GM23338 (cell line): Measurements from ENCODE around the gene SCAND1. TPM values are rescaled to one million over a fixed set of nuclear protein-coding genes. Genes with fewer than 3 reads are reported as not detected.

Experiments
- ATAC-seq: fragments of 200-7000 bp; cut with Tn5 transposase; 3 replicates; pipeline ENCODE4 v1.9.1; 2020
- DNase-seq: peaks from one replicate; pipeline ENCODE4 v3.0.0-alpha.2; 2015; ENCODE audit warnings: low spot score
- H2AFZ ChIP-seq: fragments of 200-600 bp; sonication (generic); 2 replicates; pipeline ENCODE4 v1.8.0; 2016; ENCODE audit warnings: antibody characterized with exemption, mild to moderate bottlenecking, moderate library complexity
- H3F3A ChIP-seq: fragments of 200-600 bp; sonication (generic); replicated peaks from 2 replicates; pipeline ENCODE4 v1.8.0; 2017; ENCODE audit warnings: antibody characterized with exemption, mixed run types, low read depth
- H3K27ac ChIP-seq: fragments of 200-600 bp; sonication (generic); 2 replicates; pipeline ENCODE4 v1.6.1; 2016; ENCODE audit warnings: low read depth
- H3K27me3 ChIP-seq: fragments of 200-600 bp; sonication (generic); 2 replicates; pipeline ENCODE4 v1.8.0; 2016; ENCODE audit warnings: mild to moderate bottlenecking, mixed run types, moderate library complexity; ENCODE audit not compliant: insufficient read depth
- H3K36me3 ChIP-seq: fragments of 200-600 bp; sonication (generic); 2 replicates; pipeline ENCODE4 v1.8.0; 2016; ENCODE audit warnings: mild to moderate bottlenecking; ENCODE audit not compliant: insufficient read depth
- H3K4me1 ChIP-seq: fragments of 200-600 bp; sonication (generic); 2 replicates; pipeline ENCODE4 v1.8.0; 2016; ENCODE audit warnings: mild to moderate bottlenecking, moderate library complexity; ENCODE audit not compliant: insufficient read depth
- H3K4me2 ChIP-seq: fragments of 200-600 bp; sonication (generic); 2 replicates; pipeline ENCODE4 v1.7.1; 2017; ENCODE audit warnings: mixed run types
- H3K4me3 ChIP-seq: fragments of 200-600 bp; sonication (generic); 2 replicates; pipeline ENCODE4 v1.6.1; 2016; ENCODE audit warnings: mixed run types
- H3K79me2 ChIP-seq: fragments of 200-600 bp; sonication (generic); replicated peaks from 2 replicates; pipeline ENCODE4 v1.8.0; 2017; ENCODE audit warnings: mild to moderate bottlenecking; ENCODE audit not compliant: insufficient read depth
- H3K9me2 ChIP-seq: fragments of 200-600 bp; sonication (generic); 2 replicates; pipeline ENCODE4 v1.8.0; 2017; ENCODE audit not compliant: insufficient read depth
- H4K20me1 ChIP-seq: fragments of 200-600 bp; sonication (generic); replicated peaks from 2 replicates; pipeline ENCODE4 v1.8.0; 2017; ENCODE audit warnings: mild to moderate bottlenecking; ENCODE audit not compliant: insufficient read depth
- H3K27ac Mint-ChIP-seq: 2 replicates; pipeline ENCODE4 v1.8.0; 2020; ENCODE audit warnings: inconsistent platforms, mild to moderate bottlenecking, moderate library complexity, mixed read lengths
- H3K27me3 Mint-ChIP-seq: 3 replicates; pipeline ENCODE4 v1.8.0; 2022; ENCODE audit warnings: low read depth, mild to moderate bottlenecking, moderate library complexity, mixed read lengths, inconsistent platforms; ENCODE audit not compliant: insufficient read depth, poor library complexity
- H3K36me3 Mint-ChIP-seq: 3 replicates; pipeline ENCODE4 v1.8.0; 2021; ENCODE audit warnings: low read depth, mild to moderate bottlenecking, inconsistent platforms, moderate library complexity, mixed read lengths
- H3K4me1 Mint-ChIP-seq: 3 replicates; pipeline ENCODE4 v1.8.0; 2020; ENCODE audit warnings: mild to moderate bottlenecking, inconsistent platforms, mixed read lengths
- H3K4me3 Mint-ChIP-seq: 3 replicates; pipeline ENCODE4 v1.8.0; 2021; ENCODE audit warnings: moderate library complexity, mild to moderate bottlenecking, inconsistent platforms, mixed read lengths
- H3K9me3 Mint-ChIP-seq: 3 replicates; pipeline ENCODE4 v1.8.0; 2020; ENCODE audit warnings: moderate library complexity, mild to moderate bottlenecking, inconsistent platforms, mixed read lengths
- CREB1 ChIP-seq: fragments of 250-450 bp; sonication (Bioruptor Pico); IDR thresholded peaks from 2 replicates; pipeline ENCODE4 v1.5.0; 2020; ENCODE audit warnings: low read depth, mild to moderate bottlenecking, moderate library complexity
- CTCF ChIP-seq, 2 experiments: fragments of 200-600 bp in 1 of 2; sonication (generic) in 1 of 2; conservative IDR thresholded peaks; 2 replicates each; pipeline versions ENCODE4 v1.5.1 to v1.6.1; 2016 to 2017; ENCODE audit warnings: antibody characterized with exemption in 2 of 2, low read depth in 2 of 2, mild to moderate bottlenecking in 2 of 2, moderate library complexity in 1 of 2
- ETS1 ChIP-seq: IDR thresholded peaks from 2 replicates; pipeline ENCODE4 v1.6.1; 2016; ENCODE audit warnings: antibody characterized with exemption
- EZH2phosphoT487 ChIP-seq: fragments of 200-600 bp; sonication (generic); IDR thresholded peaks from one replicate; pipeline ENCODE4 v1.8.1; 2018; ENCODE audit warnings: antibody characterized with exemption; ENCODE audit not compliant: unreplicated experiment
- JUNB ChIP-seq: IDR thresholded peaks from one replicate; pipeline ENCODE4 v1.6.1; 2016; ENCODE audit warnings: antibody characterized with exemption; ENCODE audit not compliant: unreplicated experiment
- NANOG ChIP-seq: IDR thresholded peaks from 2 replicates; pipeline ENCODE4 v1.6.1; 2016; ENCODE audit warnings: antibody characterized with exemption, borderline replicate concordance
- REST ChIP-seq: IDR thresholded peaks from one replicate; pipeline ENCODE4 v1.6.1; 2018; ENCODE audit warnings: antibody characterized with exemption; ENCODE audit not compliant: unreplicated experiment
- STAT1 ChIP-seq: IDR thresholded peaks from one replicate; pipeline ENCODE4 v1.6.1; 2016; ENCODE audit warnings: antibody characterized with exemption; ENCODE audit not compliant: unreplicated experiment
- ZNF114 ChIP-seq: fragments of 250-450 bp; sonication (Bioruptor Pico); IDR thresholded peaks from 2 replicates; pipeline ENCODE4 v1.5.0; 2020; ENCODE audit warnings: mild to moderate bottlenecking, moderate library complexity
- ZNF331 ChIP-seq: fragments of 250-450 bp; sonication (Bioruptor Pico); IDR thresholded peaks from 2 replicates; pipeline ENCODE4 v1.5.0; 2020; ENCODE audit warnings: low read depth, mild to moderate bottlenecking, moderate library complexity
- polyA plus RNA-seq: library from polyadenylated mRNA; unstranded; fragments of >200 nt; fragmentation: Nextera tagmentation; extraction: Ambion mirVana; gene quantifications from 2 replicates; pipeline ENCODE4 v1.2.1, GENCODE V29; 2016
- total RNA-seq: library from RNA; depleted of rRNA; stranded (reverse); fragments of >200 nt; shearing (Covaris generic); gene quantifications from 2 replicates; pipeline ENCODE4 v1.2.3, GENCODE V29; 2014

Gene SCAND1
- total and polyA plus RNA-seq, 2 experiments from 2014 or later = 118 to 245 TPM

GRCh38 chr20:35971981-35972380 is 17.7 kb upstream of the SCAND1 start:
- no peak overlapping the region for H2AFZ ChIP-seq
- TF ChIP-seq CREB1 (CRISPR knock-in tag) (no peak), REST (no peak), JUNB (no peak), ETS1 (no peak), STAT1 (no peak), ZNF331 (CRISPR knock-in tag) (no peak), NANOG (no peak), EZH2phosphoT487 (no peak), ZNF114 (CRISPR knock-in tag) (no peak), CTCF (conservative IDR thresholded peaks at IDR 0.05; ENCODE audit: low read depth in 2 of 2) (no peak)
- no peaks in the 10 kb centered on the region for H3K79me2 ChIP-seq
- no peak overlapping the region for H3K4me2 ChIP-seq
- Mint-ChIP-seq H3K27ac (no peak overlapping the region), H3K4me3 (no peak overlapping the region), H3K27me3 (peaks cover 10% of the 10 kb centered on the region), H3K36me3 (no peaks in the 10 kb centered on the region), H3K4me1 (peaks cover 10% of the 10 kb centered on the region), H3K9me3 (no peaks in the 10 kb centered on the region)
- no peaks in the 10 kb centered on the region for H4K20me1 ChIP-seq
- H3K4me1 ChIP-seq = no peaks in the 10 kb centered on the region
- no peaks in the 10 kb centered on the region for H3F3A ChIP-seq
- no peaks in the 10 kb centered on the region for H3K27me3 ChIP-seq
- no peak overlapping the region for H3K27ac ChIP-seq
- H3K36me3 ChIP-seq = no peaks in the 10 kb centered on the region
- no peak for DNase-seq
- H3K4me3 ChIP-seq = no peak overlapping the region
- no peak for ATAC-seq
- H3K9me2 ChIP-seq = no peaks in the 10 kb centered on the region; the same call in 1 of the 2 replicates

- H3K9me3 Mint-ChIP-seq = no peaks in the 10 kb centered on the region
- Histone ChIP-seq H3K9me2 (no peaks in the 10 kb centered on the region; the same call in 1 of the 2 replicates), H3K36me3 (no peaks in the 10 kb centered on the region), H3K4me1 (no peaks in the 10 kb centered on the region), H4K20me1 (no peaks in the 10 kb centered on the region), H3K4me2 (no peak overlapping the region), H3F3A (no peaks in the 10 kb centered on the region), H3K4me3 (no peak overlapping the region), H2AFZ (peak overlapping the region; percentile 33; the same call in 1 of the 2 replicates), H3K27me3 (no peaks in the 10 kb centered on the region), H3K79me2 (no peaks in the 10 kb centered on the region), H3K27ac (no peak overlapping the region)
- ATAC-seq (no peak), DNase-seq (no peak)
- no peaks in the 10 kb centered on the region for H3K36me3 Mint-ChIP-seq
- no peak overlapping the region for H3K4me3 Mint-ChIP-seq
- H3K27me3 Mint-ChIP-seq = peaks cover 6% of the 10 kb centered on the region
- no peak overlapping the region for H3K27ac Mint-ChIP-seq
- H3K4me1 Mint-ChIP-seq = peaks cover 10% of the 10 kb centered on the region
- TF ChIP-seq REST (no peak), CREB1 (CRISPR knock-in tag) (no peak)
These were observed 14.6 kb upstream of the SCAND1 start for GRCh38 chr20:35968930-35969329.
